Neutrophil (primary cell): ENCODE results near the gene RPH3AL.

Source experiments
- H3K27ac ChIP-seq: fragments of 200-600 bp; sonication (generic); 2 replicates; pipeline ENCODE4 v1.5.1; 2016; ENCODE audit warnings: mild to moderate bottlenecking, moderate library complexity
- H3K27me3 ChIP-seq: fragments of 200-600 bp; sonication (generic); 2 replicates; pipeline ENCODE4 v1.6.0; 2016; ENCODE audit warnings: mild to moderate bottlenecking
- H3K36me3 ChIP-seq: fragments of 200-600 bp; sonication (generic); 2 replicates; pipeline ENCODE4 v1.5.1; 2017
- H3K4me1 ChIP-seq, 2 experiments: fragments of 200-600 bp in 1 of 2; sonication (generic) in 1 of 2; 1 replicate in 1 of 2; 2 replicates in 1 of 2; pipeline versions ENCODE4 v1.5.1 to v1.6.1; 2013 to 2016; ENCODE audit warnings: low read depth in 1 of 2, low read length in 1 of 2, mild to moderate bottlenecking in 1 of 2, moderate library complexity in 1 of 2; ENCODE audit not compliant: control insufficient read depth in 1 of 2, insufficient read depth in 1 of 2
- H3K4me3 ChIP-seq, 2 experiments: fragments of 200-600 bp in 1 of 2; sonication (generic) in 1 of 2; 1 replicate in 1 of 2; 2 replicates in 1 of 2; pipeline ENCODE4 v1.5.1; 2013 to 2016; ENCODE audit warnings: low read depth in 1 of 2, low read length in 1 of 2, mild to moderate bottlenecking in 1 of 2, moderate library complexity in 1 of 2
- H3K9me3 ChIP-seq: fragments of 200-600 bp; sonication (generic); 2 replicates; pipeline ENCODE4 v1.5.1; 2016
- CTCF ChIP-seq: fragments of 200-600 bp; sonication (generic); IDR thresholded peaks from 2 replicates; pipeline ENCODE4 v1.5.1; 2016; ENCODE audit warnings: antibody characterized with exemption

Gene RPH3AL

GRCh38 chr17:357644-358043 is 5.0 kb upstream of the RPH3AL start:
- Histone ChIP-seq H3K4me1 (no peaks in the 10 kb centered on the region), H3K9me3 (no peaks in the 10 kb centered on the region), H3K4me3 (no peak overlapping the region), H3K27me3 (no peaks in the 10 kb centered on the region), H3K36me3 (no peaks in the 10 kb centered on the region), H3K27ac (no peak overlapping the region)
- no peak for TF ChIP-seq CTCF

- Histone ChIP-seq H3K4me3 (no peak overlapping the region), H3K27ac (no peak overlapping the region), H3K4me1 (no peaks in the 10 kb centered on the region), H3K36me3 (no peaks in the 10 kb centered on the region), H3K27me3 (no peaks in the 10 kb centered on the region), H3K9me3 (no peaks in the 10 kb centered on the region)
- no peak for TF ChIP-seq CTCF
Observed at GRCh38 chr17:356671-357434, 4.2 kb upstream of the RPH3AL start.

- Histone ChIP-seq H3K27me3 (no peaks in the 10 kb centered on the region), H3K9me3 (no peaks in the 10 kb centered on the region), H3K27ac (no peak overlapping the region), H3K4me1 (peaks cover 0 to 10% of the 10 kb centered on the region in 2 experiments), H3K4me3 (no peak overlapping the region), H3K36me3 (no peaks in the 10 kb centered on the region)
- no peak for TF ChIP-seq CTCF
Observed at GRCh38 chr17:354651-355556, 2.3 kb upstream of the RPH3AL start.

GRCh38 chr17:353838-354234 is 1.2 kb upstream of the RPH3AL start:
- Histone ChIP-seq H3K27me3 (no peaks in the 10 kb centered on the region), H3K36me3 (no peaks in the 10 kb centered on the region), H3K4me3 (no peak overlapping the region), H3K4me1 (peaks cover 0 to 12% of the 10 kb centered on the region in 2 experiments), H3K9me3 (no peaks in the 10 kb centered on the region), H3K27ac (no peak overlapping the region)
- TF ChIP-seq CTCF, result no peak

GRCh38 chr17:353213-353837 is 718 bp upstream of the RPH3AL start:
- Histone ChIP-seq H3K9me3 (no peaks in the 10 kb centered on the region), H3K36me3 (no peaks in the 10 kb centered on the region)

More at GRCh38 chr17:353213-353837, 718 bp upstream of the RPH3AL start:
- no peak for TF ChIP-seq CTCF
- Histone ChIP-seq H3K27ac (no peak overlapping the region), H3K27me3 (no peaks in the 10 kb centered on the region), H3K4me3 (no peak overlapping the region), H3K4me1 (peaks cover 0 to 12% of the 10 kb centered on the region in 2 experiments)
